ENCODE measurements around the gene SEMA5A. TPM values are rescaled to one million over a fixed set of nuclear protein-coding genes. Genes with fewer than 3 reads are reported as not detected.

Gene SEMA5A
- total RNA-seq, 1 donor, result 42.3 TPM

DNA sequence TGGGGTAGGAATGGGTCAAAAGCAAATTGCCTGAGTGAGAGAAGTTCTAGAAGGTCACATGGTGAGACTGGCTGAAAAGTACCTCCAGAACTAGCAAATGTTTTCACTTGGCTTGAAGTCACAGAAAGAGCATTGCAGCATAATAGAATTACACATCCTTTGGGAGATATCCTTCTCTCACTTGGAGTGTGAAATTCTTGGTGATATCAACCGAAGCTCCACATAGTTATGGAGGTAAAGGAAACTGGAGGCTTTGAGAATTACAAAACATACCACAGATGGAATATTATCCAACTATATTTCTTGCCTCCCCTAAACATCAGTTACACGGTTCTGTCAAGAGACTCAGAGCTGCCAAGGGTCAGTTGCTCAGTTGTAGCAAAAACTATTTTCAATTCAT lies 182.4 kb downstream of the SEMA5A start:
- H3K4me3 ChIP-seq (ENCODE audit: insufficient read depth, low read length), result no peak overlapping the region
- no peaks in the 10 kb centered on the region for H3K36me3 ChIP-seq (ENCODE audit: insufficient read depth, low read length)
- peaks cover 27% of the 10 kb centered on the region for H3K4me1 ChIP-seq (ENCODE audit: insufficient read depth, low read length)
- no peak for DNase-seq (ENCODE audit: insufficient read length, low spot score, missing footprints)
- TF ChIP-seq, protein P1, sequence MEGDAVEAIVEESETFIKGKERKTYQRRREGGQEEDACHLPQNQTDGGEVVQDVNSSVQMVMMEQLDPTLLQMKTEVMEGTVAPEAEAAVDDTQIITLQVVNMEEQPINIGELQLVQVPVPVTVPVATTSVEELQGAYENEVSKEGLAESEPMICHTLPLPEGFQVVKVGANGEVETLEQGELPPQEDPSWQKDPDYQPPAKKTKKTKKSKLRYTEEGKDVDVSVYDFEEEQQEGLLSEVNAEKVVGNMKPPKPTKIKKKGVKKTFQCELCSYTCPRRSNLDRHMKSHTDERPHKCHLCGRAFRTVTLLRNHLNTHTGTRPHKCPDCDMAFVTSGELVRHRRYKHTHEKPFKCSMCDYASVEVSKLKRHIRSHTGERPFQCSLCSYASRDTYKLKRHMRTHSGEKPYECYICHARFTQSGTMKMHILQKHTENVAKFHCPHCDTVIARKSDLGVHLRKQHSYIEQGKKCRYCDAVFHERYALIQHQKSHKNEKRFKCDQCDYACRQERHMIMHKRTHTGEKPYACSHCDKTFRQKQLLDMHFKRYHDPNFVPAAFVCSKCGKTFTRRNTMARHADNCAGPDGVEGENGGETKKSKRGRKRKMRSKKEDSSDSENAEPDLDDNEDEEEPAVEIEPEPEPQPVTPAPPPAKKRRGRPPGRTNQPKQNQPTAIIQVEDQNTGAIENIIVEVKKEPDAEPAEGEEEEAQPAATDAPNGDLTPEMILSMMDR (IDR thresholded peaks at IDR 0.05; ENCODE audit: extremely low read depth, low read depth, low read length), result no peak
- H4K20me1 ChIP-seq (ENCODE audit: insufficient read depth, low read length), result no peaks in the 10 kb centered on the region
- peak overlapping the region; percentile 9 for H3K27ac ChIP-seq (ENCODE audit: low read depth, low read length)
- H3K9me3 ChIP-seq (ENCODE audit: low read depth, low read length), result no peaks in the 10 kb centered on the region
- H2AFZ ChIP-seq (ENCODE audit: low read length), result peak overlapping the region; percentile 11
- no peaks in the 10 kb centered on the region for H3K79me2 ChIP-seq (ENCODE audit: insufficient read depth, low read length)
- no peaks in the 10 kb centered on the region for H3K27me3 ChIP-seq (ENCODE audit: insufficient read depth, low read length)
- peak overlapping the region; percentile 34 for H3K4me2 ChIP-seq (ENCODE audit: insufficient read depth, low read length)

DNA sequence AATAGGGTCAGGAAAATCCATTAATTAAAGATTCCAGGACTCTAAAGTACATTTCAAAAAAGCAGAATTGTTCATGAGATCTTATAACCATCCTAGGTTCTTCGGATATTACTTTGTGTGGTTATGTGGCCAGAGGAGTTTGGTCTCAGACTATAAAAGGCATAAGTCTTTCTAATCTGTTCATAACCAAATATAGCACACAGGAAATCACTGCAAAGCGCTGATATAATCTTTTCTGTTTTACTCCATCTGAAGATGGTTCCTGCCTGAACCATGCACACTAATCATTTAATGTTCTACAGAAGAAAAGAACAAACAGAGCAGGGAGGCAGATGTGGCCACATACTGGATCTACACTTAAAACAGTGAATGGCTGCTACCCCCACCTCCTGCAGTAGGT lies 182.8 kb downstream of the SEMA5A start:
- no peak overlapping the region for H3K4me3 ChIP-seq (ENCODE audit: insufficient read depth, low read length)
- TF ChIP-seq, protein P1 (IDR thresholded peaks at IDR 0.05; ENCODE audit: extremely low read depth, low read depth, low read length), result no peak
- no peaks in the 10 kb centered on the region for H3K27me3 ChIP-seq (ENCODE audit: insufficient read depth, low read length)
- no peaks in the 10 kb centered on the region for H3K9me3 ChIP-seq (ENCODE audit: low read depth, low read length)
- H3K79me2 ChIP-seq (ENCODE audit: insufficient read depth, low read length), result no peaks in the 10 kb centered on the region
- DNase-seq (ENCODE audit: insufficient read length, low spot score, missing footprints), result no peak
- peak overlapping the region; percentile 9 for H3K27ac ChIP-seq (ENCODE audit: low read depth, low read length)
- H3K4me2 ChIP-seq (ENCODE audit: insufficient read depth, low read length), result peak overlapping the region; percentile 34
- H3K4me1 ChIP-seq (ENCODE audit: insufficient read depth, low read length), result peaks cover 29% of the 10 kb centered on the region
- H4K20me1 ChIP-seq (ENCODE audit: insufficient read depth, low read length), result no peaks in the 10 kb centered on the region
- no peak overlapping the region for H2AFZ ChIP-seq (ENCODE audit: low read length)
- no peaks in the 10 kb centered on the region for H3K36me3 ChIP-seq (ENCODE audit: insufficient read depth, low read length)

DNA sequence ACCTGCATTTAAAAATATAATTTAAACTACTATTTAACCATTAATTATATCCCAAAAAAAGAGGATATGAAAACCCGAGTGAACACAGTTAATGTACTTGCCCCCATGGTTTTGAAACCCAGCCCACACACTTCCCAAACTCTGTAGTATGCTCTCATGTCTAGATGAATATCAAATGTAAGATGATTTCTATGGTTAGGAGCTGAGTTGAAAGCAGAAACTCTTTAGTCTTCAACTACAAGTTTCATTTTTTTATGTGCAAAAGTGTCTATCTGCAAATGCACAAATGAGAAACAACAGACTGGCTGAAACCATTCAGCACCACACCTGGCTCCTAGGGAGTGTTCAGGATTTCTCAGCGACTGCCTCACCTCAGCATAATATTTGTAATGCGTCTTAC lies 183.3 kb downstream of the SEMA5A start:
- no peaks in the 10 kb centered on the region for H4K20me1 ChIP-seq (ENCODE audit: insufficient read depth, low read length)

DNA sequence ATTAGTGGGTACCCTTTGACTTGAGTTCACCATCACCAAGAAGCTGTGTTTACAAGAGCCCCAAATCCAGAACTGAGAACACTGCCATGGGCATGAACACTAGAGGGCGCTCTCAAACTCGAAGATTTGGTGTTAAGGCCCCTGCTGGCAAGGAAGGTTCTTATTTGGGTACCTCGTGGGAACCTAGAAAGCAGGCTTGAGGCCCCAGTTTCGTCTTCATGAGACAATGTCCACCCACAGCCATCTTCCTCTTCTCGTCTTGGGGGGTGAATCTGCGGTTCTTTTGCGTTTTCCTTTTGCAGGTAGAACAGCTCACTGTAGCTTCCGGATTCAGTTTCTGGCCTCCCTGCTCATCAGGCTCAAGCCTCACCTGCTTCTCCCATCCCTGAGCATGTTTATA lies 184.0 kb downstream of the SEMA5A start:
- H3K27me3 ChIP-seq (ENCODE audit: insufficient read depth, low read length), result no peaks in the 10 kb centered on the region
- H3K4me3 ChIP-seq (ENCODE audit: insufficient read depth, low read length), result no peak overlapping the region
- H3K4me1 ChIP-seq (ENCODE audit: insufficient read depth, low read length), result peaks cover 29% of the 10 kb centered on the region
- no peaks in the 10 kb centered on the region for H3K36me3 ChIP-seq (ENCODE audit: insufficient read depth, low read length)
- no peaks in the 10 kb centered on the region for H4K20me1 ChIP-seq (ENCODE audit: insufficient read depth, low read length)
- TF ChIP-seq, protein P1 (IDR thresholded peaks at IDR 0.05; ENCODE audit: extremely low read depth, low read depth, low read length), result peak; percentile 92
- no peaks in the 10 kb centered on the region for H3K79me2 ChIP-seq (ENCODE audit: insufficient read depth, low read length)
- H3K4me2 ChIP-seq (ENCODE audit: insufficient read depth, low read length), result no peak overlapping the region
- no peak for DNase-seq (ENCODE audit: insufficient read length, low spot score, missing footprints)
- no peak overlapping the region for H2AFZ ChIP-seq (ENCODE audit: low read length)
- H3K27ac ChIP-seq (ENCODE audit: low read depth, low read length), result no peak overlapping the region
- no peaks in the 10 kb centered on the region for H3K9me3 ChIP-seq (ENCODE audit: low read depth, low read length)

More for the DNA sequence above, 183.3 kb downstream of the SEMA5A start:
- Histone ChIP-seq H3K36me3 (ENCODE audit: insufficient read depth, low read length) (no peaks in the 10 kb centered on the region), H3K9me3 (ENCODE audit: low read depth, low read length) (no peaks in the 10 kb centered on the region), H3K27ac (ENCODE audit: low read depth, low read length) (peak overlapping the region; percentile 9), H3K4me2 (ENCODE audit: insufficient read depth, low read length) (no peak overlapping the region), H2AFZ (ENCODE audit: low read length) (no peak overlapping the region), H3K79me2 (ENCODE audit: insufficient read depth, low read length) (no peaks in the 10 kb centered on the region), H3K4me1 (ENCODE audit: insufficient read depth, low read length) (peaks cover 29% of the 10 kb centered on the region), H3K27me3 (ENCODE audit: insufficient read depth, low read length) (no peaks in the 10 kb centered on the region), H3K4me3 (ENCODE audit: insufficient read depth, low read length) (no peak overlapping the region)
- no peak for DNase-seq (ENCODE audit: insufficient read length, low spot score, missing footprints)
- TF ChIP-seq, protein P1 (IDR thresholded peaks at IDR 0.05; ENCODE audit: extremely low read depth, low read depth, low read length), result no peak

Data from osteoblast (primary cell).